Keratinocyte (primary cell): ENCODE data around the gene LYL1. TPM values are rescaled to one million over a fixed set of nuclear protein-coding genes. Genes with fewer than 3 reads are reported as not detected.

ENCODE experiments used
- DNase-seq: peaks from one replicate; pipeline ENCODE4 v3.0.0-alpha.2; 2011; ENCODE audit warnings: low read depth, missing footprints, low spot score
- FAIRE-seq: peaks from 2 replicates; lab custom pipeline; 2011; peaks lifted over from hg19 to GRCh38; lab: Jason Lieb, UNC
- H2AFZ ChIP-seq: 2 replicates; pipeline ENCODE4 v1.6.0; 2012; ENCODE audit warnings: low read length, control low read depth, inconsistent platforms; ENCODE audit not compliant: control insufficient read depth
- H3K27ac ChIP-seq: 2 replicates; pipeline ENCODE4 v1.5.1; 2011; ENCODE audit warnings: low read length; ENCODE audit not compliant: control insufficient read depth, insufficient read depth
- H3K27me3 ChIP-seq: 3 replicates; pipeline ENCODE4 v1.6.0; 2011; ENCODE audit warnings: low read length; ENCODE audit not compliant: control insufficient read depth, insufficient read depth; ENCODE audit errors: extremely low read depth
- H3K36me3 ChIP-seq, 2 experiments: 2 replicates in 1 of 2; 3 replicates in 1 of 2; pipeline ENCODE4 v1.5.1; 2011; ENCODE audit warnings: low read length in 2 of 2, mild to moderate bottlenecking in 1 of 2; ENCODE audit not compliant: control insufficient read depth in 2 of 2, insufficient read depth in 2 of 2; ENCODE audit errors: extremely low read depth in 1 of 2
- H3K4me1 ChIP-seq: 3 replicates; pipeline ENCODE4 v1.5.1; 2011; ENCODE audit warnings: low read length; ENCODE audit not compliant: control insufficient read depth, insufficient read depth; ENCODE audit errors: extremely low read depth
- H3K4me2 ChIP-seq: 3 replicates; pipeline ENCODE4 v1.6.0; 2011; ENCODE audit warnings: low read depth, low read length; ENCODE audit not compliant: control insufficient read depth, insufficient read depth; ENCODE audit errors: extremely low read depth
- H3K4me3 ChIP-seq, 3 experiments: fragments of 200-600 bp in 1 of 3; sonication (generic) in 1 of 3; 2 replicates in 2 of 3; 3 replicates in 1 of 3; pipeline ENCODE4 v1.5.1; 2011 to 2016; ENCODE audit warnings: low read length in 3 of 3, mild to moderate bottlenecking in 3 of 3, control low read depth in 2 of 3, inconsistent platforms in 1 of 3, low read depth in 1 of 3, mixed read lengths in 1 of 3, mixed run types in 1 of 3, moderate library complexity in 1 of 3; ENCODE audit not compliant: control insufficient read depth in 2 of 3, insufficient read depth in 2 of 3; ENCODE audit errors: extremely low read depth in 1 of 3
- H3K79me2 ChIP-seq: 2 replicates; pipeline ENCODE4 v1.6.0; 2012; ENCODE audit warnings: low read length; ENCODE audit not compliant: control insufficient read depth, insufficient read depth
- H3K9ac ChIP-seq: 3 replicates; pipeline ENCODE4 v1.6.0; 2011; ENCODE audit warnings: low read length; ENCODE audit not compliant: control insufficient read depth, insufficient read depth; ENCODE audit errors: extremely low read depth
- H3K9me1 ChIP-seq: 3 replicates; pipeline ENCODE4 v1.6.0; 2011; ENCODE audit warnings: low read length; ENCODE audit not compliant: control insufficient read depth, insufficient read depth; ENCODE audit errors: extremely low read depth
- H3K9me3 ChIP-seq: 2 replicates; pipeline ENCODE4 v1.5.1; 2012; ENCODE audit warnings: low read depth, low read length; ENCODE audit not compliant: control insufficient read depth
- H4K20me1 ChIP-seq: 3 replicates; pipeline ENCODE4 v1.6.0; 2011; ENCODE audit warnings: low read length; ENCODE audit not compliant: control insufficient read depth, insufficient read depth; ENCODE audit errors: extremely low read depth
- EZH2 ChIP-seq: IDR thresholded peaks from one replicate; pipeline ENCODE4 v1.6.1; 2012; ENCODE audit warnings: inconsistent platforms, mild to moderate bottlenecking, low read length, moderate library complexity
- dilution Hi-C: fragments of 300-500 bp; cut with MboI; formaldehyde crosslinking; loops from one replicate; pipeline ENCODE4 v1.7.0; 2020; ENCODE audit warnings: low sequenced_read_pairs; ENCODE audit not compliant: extremely low pct_ligation_motif_present
- polyA plus RNA-seq, 5 experiments: library from polyadenylated mRNA; depleted of rRNA in 3 of 5; stranded (reverse) in 3 of 5; stranded (forward) in 1 of 5; unstranded in 1 of 5; fragments of >200 nt; gene quantifications; 1 replicate in 1 of 5; 2 replicates in 3 of 5; 3 replicates in 1 of 5; pipeline versions ENCODE4 v1.2.1 to v1.2.3, GENCODE V29; 2011 to 2012; ENCODE audit warnings: missing spikeins in 2 of 5, low read depth in 1 of 5, low replicate concordance in 1 of 5
- TF ChIP-seq, protein P1 (sequence below), 3 experiments: IDR thresholded peaks in 1 of 3; conservative IDR thresholded peaks in 1 of 3; optimal IDR thresholded peaks in 1 of 3; 2 replicates in 2 of 3; 3 replicates in 1 of 3; pipeline versions ENCODE3 to v1.5.1; 2011; ENCODE audit warnings: low read length in 3 of 3, mild to moderate bottlenecking in 3 of 3, moderate library complexity in 2 of 3, control low read depth in 1 of 3, inconsistent platforms in 1 of 3; ENCODE audit not compliant: insufficient read depth in 2 of 3; ENCODE audit errors: extremely low read depth in 1 of 3

Gene LYL1
- polyA plus RNA-seq, 1 donor (not counting 4 experiments of a cell fraction or from before 2014, with no cell fraction given) = 0.07 TPM

DNA sequence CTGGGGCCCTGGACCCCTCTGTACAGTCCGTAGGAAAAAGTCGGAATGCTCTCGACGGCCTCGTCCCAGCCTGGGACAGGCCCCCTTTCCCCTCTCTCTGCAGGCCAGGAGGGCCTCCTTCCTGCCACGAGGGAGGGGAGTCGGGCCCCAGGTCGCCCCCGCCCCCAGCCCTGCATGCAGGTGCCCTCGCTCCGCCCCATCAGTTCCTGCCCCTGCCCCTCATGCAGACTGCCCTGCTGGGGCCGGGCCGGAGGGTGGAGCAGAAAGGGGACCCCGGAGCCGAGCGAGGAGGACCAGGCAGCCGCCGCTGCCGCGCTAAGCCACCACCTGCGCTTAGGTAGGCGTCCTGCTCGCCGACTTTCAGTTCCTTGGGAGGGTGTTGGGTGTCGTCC, 7.3 kb downstream of the LYL1 start:
- Histone ChIP-seq H3K27me3 (no peaks in the 10 kb centered on the region), H3K4me3 (no peak overlapping the region), H3K9ac (no peak overlapping the region), H3K79me2 (no peaks in the 10 kb centered on the region), H3K9me1 (no peaks in the 10 kb centered on the region), H3K4me1 (peaks cover 6% of the 10 kb centered on the region), H3K27ac (no peak overlapping the region), H3K4me2 (no peak overlapping the region), H3K9me3 (no peaks in the 10 kb centered on the region), H3K36me3 (peaks cover 2 to 4% of the 10 kb centered on the region in 2 experiments), H4K20me1 (no peaks in the 10 kb centered on the region), H2AFZ (no peak overlapping the region)
- dilution Hi-C loops = no loop called here
- DNase-seq = no peak
- FAIRE-seq = no peak
- TF ChIP-seq, protein P1, sequence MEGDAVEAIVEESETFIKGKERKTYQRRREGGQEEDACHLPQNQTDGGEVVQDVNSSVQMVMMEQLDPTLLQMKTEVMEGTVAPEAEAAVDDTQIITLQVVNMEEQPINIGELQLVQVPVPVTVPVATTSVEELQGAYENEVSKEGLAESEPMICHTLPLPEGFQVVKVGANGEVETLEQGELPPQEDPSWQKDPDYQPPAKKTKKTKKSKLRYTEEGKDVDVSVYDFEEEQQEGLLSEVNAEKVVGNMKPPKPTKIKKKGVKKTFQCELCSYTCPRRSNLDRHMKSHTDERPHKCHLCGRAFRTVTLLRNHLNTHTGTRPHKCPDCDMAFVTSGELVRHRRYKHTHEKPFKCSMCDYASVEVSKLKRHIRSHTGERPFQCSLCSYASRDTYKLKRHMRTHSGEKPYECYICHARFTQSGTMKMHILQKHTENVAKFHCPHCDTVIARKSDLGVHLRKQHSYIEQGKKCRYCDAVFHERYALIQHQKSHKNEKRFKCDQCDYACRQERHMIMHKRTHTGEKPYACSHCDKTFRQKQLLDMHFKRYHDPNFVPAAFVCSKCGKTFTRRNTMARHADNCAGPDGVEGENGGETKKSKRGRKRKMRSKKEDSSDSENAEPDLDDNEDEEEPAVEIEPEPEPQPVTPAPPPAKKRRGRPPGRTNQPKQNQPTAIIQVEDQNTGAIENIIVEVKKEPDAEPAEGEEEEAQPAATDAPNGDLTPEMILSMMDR (optimal IDR thresholded peaks at IDR 0.05 in 1 of 3, IDR thresholded peaks at IDR 0.05 in 1 of 3, conservative IDR thresholded peaks at IDR 0.05 in 1 of 3; ENCODE audit: extremely low read depth in 1 of 3, insufficient read depth in 2 of 3, low read length in 3 of 3) = no peak
- TF ChIP-seq EZH2 = no peak

GRCh38 chr19:13094771-13095392, 7.8 kb downstream of the LYL1 start:
- H3K79me2 ChIP-seq = no peaks in the 10 kb centered on the region
- dilution Hi-C loops = no loop called here
- TF ChIP-seq, protein P1 (optimal IDR thresholded peaks at IDR 0.05 in 1 of 3, IDR thresholded peaks at IDR 0.05 in 1 of 3, conservative IDR thresholded peaks at IDR 0.05 in 1 of 3; ENCODE audit: extremely low read depth in 1 of 3, insufficient read depth in 2 of 3, low read length in 3 of 3) = no peak
- no peak for TF ChIP-seq EZH2
- no peaks in the 10 kb centered on the region for H3K27me3 ChIP-seq
- H2AFZ ChIP-seq = no peak overlapping the region
- H3K9me1 ChIP-seq = no peaks in the 10 kb centered on the region
- no peak overlapping the region for H3K4me2 ChIP-seq
- H3K9ac ChIP-seq = no peak overlapping the region
- FAIRE-seq (no peak), DNase-seq (no peak)
- H3K4me1 ChIP-seq = peaks cover 6% of the 10 kb centered on the region
- peaks cover 2 to 4% of the 10 kb centered on the region in 2 experiments for H3K36me3 ChIP-seq
- no peak overlapping the region for H3K27ac ChIP-seq
- no peaks in the 10 kb centered on the region for H3K9me3 ChIP-seq
- H3K4me3 ChIP-seq = no peak overlapping the region
- no peaks in the 10 kb centered on the region for H4K20me1 ChIP-seq
